Fibroblast of skin of scalp (primary cell): Measurements from ENCODE around the gene WNT2.
"Not testable (repeated sequence)": the region's sequence is repeated elsewhere in the genome, so short reads cannot be mapped to it uniquely, and the experiment has no call there.

Source experiments
- DNase-seq: peaks from one replicate; pipeline ENCODE4 v3.0.0-alpha.2; 2013

The WNT2 gene

DNA sequence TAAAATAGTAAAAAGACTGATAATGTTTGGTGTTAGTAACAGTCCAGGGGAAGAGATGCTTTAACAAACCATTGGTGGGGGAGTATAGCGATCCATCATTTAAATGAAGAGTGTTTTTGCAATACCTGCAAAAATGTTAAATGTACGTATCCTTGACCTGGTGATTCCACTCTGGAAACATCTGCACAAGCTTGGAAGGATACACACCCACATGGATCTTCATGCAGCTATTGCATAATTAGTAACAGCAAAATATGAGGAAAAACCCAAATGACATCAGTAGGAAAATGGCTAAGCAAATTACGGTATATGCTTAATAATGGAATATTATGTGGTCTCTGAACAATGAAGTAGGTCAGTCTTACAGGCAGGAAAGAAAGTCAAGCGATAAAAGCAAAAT is 20.5 kb downstream of the WNT2 start:
- no peak for DNase-seq

DNA sequence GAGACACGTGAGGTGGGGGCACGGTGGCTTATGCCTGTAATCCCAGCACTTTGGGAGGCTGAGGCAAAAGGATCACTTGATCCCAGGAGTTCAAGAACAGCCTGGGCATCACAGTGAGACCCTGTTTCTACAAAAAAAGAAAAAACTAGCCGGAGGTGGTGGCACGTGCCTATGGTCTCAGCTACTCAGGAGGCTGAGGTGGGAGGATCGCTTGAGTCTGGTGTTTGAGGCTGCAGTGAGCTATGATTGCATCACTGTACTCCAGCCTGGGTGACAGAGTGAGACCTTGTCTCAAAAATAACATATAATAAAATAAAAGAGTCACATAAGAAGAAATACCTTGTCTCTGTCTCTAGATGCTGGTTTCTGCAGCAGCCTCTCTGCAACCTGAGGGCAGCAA is 22.4 kb downstream of the WNT2 start:
- not testable (repeated sequence) for DNase-seq

DNA sequence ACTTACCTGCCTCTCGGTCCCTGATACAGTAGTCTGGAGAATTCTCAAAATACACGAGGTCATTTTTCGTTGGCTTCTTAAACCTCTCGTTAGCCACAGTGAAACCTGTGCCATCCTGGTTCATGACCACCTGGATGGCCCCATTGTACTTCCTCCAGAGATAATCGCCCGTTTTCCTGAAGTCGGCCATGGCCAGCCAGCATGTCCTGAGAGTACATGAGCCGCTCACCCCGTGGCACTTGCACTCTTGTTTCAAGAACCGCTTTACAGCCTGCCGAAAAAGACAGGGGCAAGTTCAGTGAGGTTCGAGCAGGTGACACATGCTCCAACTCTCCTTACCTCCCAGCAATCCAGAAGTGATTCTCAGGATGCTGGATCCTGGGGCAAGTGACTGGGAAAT is 25.3 kb downstream of the WNT2 start:
- no peak for DNase-seq

DNA sequence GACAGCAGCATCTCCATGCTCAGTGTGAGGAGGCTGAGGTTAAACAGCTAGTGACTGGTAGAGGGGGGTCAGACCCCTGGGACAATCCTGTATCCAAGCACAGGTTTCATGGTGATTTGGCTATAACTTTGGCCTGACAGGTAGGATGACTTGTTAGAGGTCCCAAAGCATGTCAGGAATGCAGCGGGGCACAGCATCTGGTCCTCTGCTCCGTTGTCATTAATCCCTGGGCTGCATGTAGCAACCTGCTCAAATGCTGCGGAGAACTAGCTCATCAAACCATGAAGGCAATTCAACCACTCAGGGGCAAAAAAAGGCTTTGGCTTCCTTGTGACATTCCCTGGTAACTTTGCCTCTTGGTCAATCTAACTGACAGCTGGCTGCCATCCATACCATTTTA is 26.8 kb downstream of the WNT2 start:
- DNase-seq = no peak

GRCh38 chr7:117285826-117286225 is 37.0 kb downstream of the WNT2 start:
- DNase-seq = no peak

DNA sequence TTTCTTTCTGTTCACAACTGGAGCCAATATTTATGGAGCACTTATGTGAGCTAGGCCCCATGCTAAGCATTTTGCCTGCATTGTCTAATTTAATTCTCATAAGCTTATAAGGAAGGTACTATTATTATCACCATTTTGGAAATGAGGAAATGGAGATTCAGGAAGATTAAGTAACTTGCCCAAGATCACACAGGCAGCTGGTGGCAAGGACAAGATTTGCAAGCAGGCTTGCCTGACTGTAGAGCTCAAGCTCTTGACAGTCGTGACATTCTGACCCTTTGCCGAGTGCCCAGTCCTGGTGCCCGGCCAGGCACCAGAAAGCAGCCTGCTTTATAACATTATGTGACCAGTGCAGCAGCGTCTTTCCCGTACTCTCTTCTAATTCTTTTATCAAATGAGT is 38.2 kb downstream of the WNT2 start:
- DNase-seq = no peak

GRCh38 chr7:117283779-117284178 is 39.1 kb downstream of the WNT2 start:
- no peak for DNase-seq

DNA sequence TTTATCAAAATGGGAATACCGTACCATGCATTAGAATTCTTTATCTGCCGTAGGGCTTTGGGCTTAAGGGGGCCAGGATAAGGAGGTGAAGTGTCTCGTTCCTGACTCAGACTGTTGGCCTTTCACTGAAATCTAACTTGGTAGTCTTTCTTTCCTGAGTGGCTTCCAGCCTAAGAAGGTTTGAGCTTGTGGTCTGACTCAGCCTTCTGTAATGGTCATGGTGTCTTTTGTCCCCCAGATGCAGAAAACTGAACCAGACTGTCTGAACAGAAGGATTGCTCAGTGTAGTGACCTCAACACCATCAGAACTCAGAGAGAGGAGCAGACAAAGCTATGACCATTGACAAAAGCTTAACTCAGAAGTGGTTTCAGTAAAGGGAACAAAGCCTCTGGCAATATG is 39.5 kb downstream of the WNT2 start:
- peak; percentile 88 for DNase-seq

DNA sequence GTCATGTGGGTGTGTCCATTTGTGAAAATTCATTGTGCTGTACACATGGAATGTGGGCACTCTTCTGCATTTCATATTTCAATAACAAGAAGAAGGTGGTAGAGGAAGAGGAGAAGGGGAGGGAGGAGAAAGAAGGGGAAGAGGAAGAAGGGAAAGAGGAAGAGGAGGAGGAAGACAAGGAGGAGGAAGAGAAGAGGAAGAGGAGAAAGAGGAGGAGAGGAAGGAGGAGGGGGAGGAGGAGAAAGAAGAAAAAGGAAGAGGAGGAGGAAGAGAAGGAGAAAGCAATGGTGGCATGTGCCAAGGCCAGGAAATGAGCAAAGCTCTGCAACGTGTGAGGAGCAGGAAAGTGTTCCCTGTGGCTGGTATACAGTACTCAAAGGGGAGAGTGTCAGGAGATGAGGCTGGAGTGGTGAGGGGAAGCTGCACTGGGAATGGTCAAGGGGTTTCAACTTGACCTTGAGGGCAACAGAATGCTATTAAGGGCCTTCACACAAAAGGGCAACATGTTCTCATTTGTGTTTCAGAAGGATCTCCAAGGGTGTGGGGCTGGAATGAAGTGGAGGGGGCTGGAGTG is 40.5 kb downstream of the WNT2 start:
- DNase-seq = no peak

DNA sequence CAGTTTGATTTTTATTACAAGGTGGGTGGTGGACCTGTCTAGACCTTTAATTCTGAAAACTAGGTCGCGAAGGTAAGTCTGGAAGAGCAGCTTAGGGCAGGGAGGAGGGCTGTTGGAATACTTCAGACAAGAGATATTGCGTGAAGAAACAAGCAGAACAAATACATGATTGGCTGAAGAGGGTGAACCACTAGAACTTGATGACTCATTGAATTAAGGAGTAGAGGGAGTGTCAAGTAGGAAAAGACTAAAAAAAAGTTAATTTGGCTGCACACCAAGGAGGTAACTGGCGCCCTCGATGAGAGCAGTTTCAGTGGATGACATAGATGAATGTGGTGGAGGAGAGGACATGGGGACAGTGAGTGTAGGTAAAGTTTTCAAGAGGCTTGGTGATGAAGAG is 41.3 kb downstream of the WNT2 start:
- no peak for DNase-seq

- no peak for DNase-seq
Measured at GRCh38 chr7:117279931-117280557, 42.8 kb downstream of the WNT2 start.

DNA sequence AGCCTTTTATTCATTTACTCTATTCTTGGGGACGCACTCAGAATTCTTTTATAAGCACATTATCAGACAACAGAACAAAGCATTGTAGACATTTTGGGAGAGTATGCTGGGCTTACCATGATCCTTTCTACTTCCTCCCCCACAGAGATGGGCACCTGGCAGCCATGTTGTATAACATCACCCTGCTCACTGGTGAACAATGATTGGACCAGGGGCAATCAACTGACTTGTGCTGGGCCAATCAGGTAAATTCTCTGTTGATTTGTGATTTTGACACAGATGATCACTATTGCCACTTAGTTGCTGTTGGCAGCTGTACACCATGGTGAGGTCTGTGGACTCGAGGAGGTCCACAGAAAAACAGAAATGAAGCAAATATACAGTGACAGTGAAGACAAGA is 43.7 kb downstream of the WNT2 start:
- DNase-seq = no peak

DNA sequence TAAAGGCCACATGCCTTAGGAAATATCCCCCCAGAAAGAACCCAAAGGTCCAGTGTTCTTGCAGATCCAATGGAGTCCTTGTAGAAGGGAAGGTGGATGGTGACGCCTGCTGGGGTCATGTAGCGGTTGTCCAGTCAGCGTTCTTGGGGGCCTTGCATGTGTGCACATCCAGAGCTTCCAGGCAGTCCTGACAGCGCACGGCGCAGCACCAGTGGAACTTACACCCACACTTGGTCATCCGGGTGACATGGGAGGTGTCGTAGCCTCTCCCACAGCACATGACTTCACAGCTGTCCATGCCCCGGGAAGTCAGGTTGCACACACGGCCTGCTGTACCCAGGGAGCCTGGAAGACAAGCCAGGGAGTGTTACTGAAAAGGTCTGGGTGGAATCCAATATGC is 44.8 kb downstream of the WNT2 start:
- no peak for DNase-seq

DNA sequence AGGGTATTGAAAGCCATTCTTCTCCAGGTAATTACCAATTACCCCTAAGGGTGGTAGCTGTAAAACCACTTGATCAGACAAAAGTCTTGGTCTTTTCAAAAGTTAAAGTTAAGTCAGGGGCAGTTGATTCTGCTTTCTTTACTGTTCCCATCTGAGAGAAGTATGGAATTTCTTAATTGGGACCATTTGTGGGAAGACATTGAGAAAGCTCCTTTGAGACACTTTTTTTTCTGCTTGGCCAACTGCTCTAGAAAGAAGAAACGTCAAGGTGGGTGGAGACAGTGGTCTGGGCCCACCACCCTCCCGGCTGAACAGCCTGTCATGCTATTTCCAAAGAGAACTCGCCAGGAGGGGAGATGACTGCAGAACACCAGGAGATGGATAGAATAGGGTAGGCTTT is 45.3 kb downstream of the WNT2 start:
- DNase-seq = no peak

DNA sequence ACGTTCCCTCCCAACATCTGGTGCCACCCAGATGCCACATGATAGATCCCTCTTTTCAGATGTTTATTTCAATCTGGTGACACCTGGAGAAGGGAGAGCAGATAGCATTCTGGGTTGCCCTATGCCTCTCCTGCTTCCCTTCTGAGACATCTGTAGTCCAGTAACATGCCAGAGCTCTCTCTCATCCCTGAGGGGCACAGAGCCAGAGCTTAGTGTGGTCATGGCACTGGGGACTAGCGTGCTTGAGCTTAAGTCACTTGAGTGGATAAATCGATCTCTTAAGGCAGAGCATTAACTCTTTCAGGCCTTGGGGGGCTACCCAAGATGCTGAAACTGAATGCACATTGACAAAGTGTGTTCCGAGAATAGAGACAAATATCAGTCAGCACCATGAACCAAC is 47.9 kb downstream of the WNT2 start:
- no peak for DNase-seq

DNA sequence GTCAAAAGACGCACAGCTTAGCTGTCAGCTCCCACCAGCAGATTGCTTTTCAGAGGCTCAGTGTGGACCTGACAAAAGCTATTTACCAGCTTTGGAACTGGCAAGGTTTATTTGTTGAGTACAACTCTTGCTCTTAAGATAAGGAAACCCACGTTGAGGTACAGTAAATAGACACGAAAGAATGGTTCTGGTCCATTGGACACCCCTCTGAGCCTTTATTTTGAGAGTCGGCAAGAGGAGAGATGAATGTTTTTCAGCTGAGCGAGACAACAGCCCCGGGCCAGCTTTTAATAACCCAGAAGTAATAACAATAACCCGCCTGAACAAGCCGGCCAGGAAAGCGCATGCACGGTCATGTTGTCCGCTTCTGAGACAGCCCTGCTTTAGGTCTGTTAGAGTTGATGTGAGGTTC is 49.0 kb downstream of the WNT2 start:
- no peak for DNase-seq

- no peak for DNase-seq
Measured at GRCh38 chr7:117273325-117273724, 49.5 kb downstream of the WNT2 start.

GRCh38 chr7:117272017-117272759 is 50.7 kb downstream of the WNT2 start:
- DNase-seq = peak; percentile 75

DNA sequence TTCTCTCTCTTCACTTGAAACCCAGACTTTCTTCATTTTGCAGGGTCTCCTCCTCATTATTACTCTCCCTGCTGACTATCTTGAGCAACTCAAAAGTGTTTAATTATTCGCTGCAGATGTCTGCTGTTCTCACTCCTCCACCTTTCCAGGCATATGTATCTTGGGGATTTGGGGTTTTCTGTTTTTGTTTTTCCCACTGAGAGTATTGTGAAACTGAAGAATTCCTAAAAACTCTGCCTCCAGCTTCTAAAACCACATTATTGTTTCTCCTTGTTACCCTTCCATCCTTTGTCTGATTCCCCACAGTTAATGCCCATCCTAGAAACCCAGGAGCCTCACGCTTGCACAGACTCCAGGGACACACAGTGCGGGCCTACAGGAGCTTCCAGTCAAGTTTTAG is 51.3 kb downstream of the WNT2 start:
- DNase-seq = no peak

DNA sequence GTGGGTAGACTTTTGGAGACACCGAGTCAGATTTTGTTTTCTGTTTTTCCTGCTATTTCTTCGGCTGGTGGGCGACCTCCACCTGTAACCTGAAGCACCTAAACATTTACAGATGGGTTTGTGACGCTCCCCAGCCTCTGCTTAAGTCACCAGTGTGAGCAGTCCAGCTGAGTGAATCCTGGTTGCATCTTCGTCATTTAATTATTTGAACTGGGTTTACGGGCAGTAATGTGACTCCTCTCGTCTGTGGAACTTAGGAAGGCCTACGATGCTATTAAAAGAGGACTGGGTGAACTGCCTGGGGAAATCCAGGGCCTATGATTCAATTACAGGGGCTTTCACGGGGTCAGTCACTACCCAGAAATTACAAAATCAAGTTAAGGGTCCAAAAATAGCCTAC is 52.5 kb downstream of the WNT2 start:
- no peak for DNase-seq

DNA sequence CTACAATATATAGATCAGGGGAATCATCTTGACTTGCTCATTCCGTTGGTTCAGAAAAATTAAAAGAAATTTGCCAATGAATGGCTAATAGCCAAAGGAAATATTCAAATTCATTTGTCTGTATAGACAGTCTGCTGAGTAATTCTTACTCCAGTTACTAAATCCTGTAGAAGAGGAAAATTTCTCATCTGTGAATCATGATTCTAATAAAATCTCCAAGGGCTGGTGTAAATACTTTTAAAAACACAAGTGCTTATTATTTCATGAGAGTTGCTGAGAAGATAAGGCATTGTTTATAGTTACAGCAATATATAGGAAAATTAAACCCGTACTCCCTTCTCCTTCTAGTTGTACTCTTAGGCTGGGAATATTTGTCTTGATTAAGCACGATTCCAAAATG is 53.0 kb downstream of the WNT2 start:
- DNase-seq = peak; percentile 82

- peak; percentile 92 for DNase-seq
Measured at GRCh38 chr7:117269417-117269816, 53.4 kb downstream of the WNT2 start.

DNA sequence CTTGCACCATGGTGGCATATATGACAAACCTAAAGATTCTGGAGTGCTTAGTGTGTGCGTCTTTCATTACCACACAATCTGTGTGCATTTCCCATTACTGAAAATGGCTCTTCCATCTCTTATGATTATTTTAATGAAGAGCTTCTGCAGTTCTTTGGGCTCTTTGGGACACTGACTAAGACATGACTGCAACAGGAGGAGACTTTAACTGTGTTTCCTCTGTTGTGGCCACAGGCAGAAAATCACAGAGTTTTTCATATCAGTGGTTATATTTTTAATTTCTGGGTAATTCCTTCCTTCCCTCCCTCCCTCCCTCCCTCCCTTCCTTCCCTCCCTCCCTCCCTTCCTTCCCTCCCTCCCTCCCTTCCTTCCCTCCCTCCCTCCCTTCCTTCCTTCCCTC is 58.1 kb downstream of the WNT2 start:
- DNase-seq = no peak

- DNase-seq = no peak
Measured at GRCh38 chr7:117262546-117262945, 60.3 kb downstream of the WNT2 start.
